H1 (cell line): ENCODE measurements around the gene ZNF318. TPM values are rescaled to one million over a fixed set of nuclear protein-coding genes. Genes with fewer than 3 reads are reported as not detected.

Experiments
- CTCF ChIA-PET: fragments of 300-600 bp; sonication (Branson Sonifier 250); formaldehyde crosslinking; loops from one replicate; lab custom pipeline; 2021; ENCODE audit not compliant: partially characterized antibody; lab: Charles Lee
- POLR2A ChIA-PET: fragments of 300-600 bp; sonication (Branson Sonifier 250); formaldehyde crosslinking; loops from one replicate; lab custom pipeline; 2021; ENCODE audit warnings: inconsistent platforms; ENCODE audit not compliant: partially characterized antibody; lab: Charles Lee
- DNase-seq, 2 experiments: peaks; one replicate each; pipeline versions ENCODE4 v3.0.0 to v3.0.0-alpha.2; 2010 to 2022; ENCODE audit warnings: low spot score in 2 of 2, low read depth in 1 of 2, mixed read lengths in 1 of 2
- FAIRE-seq: peaks from 2 replicates; lab custom pipeline; 2011; peaks lifted over from hg19 to GRCh38; lab: Jason Lieb, UNC
- H2AFZ ChIP-seq: 2 replicates; pipeline ENCODE4 v1.8.1; 2012; ENCODE audit warnings: low read length, inconsistent platforms
- H2AK5ac ChIP-seq: 2 replicates; pipeline ENCODE4 v1.6.1; 2013; ENCODE audit warnings: low read depth, low read length
- H2BK120ac ChIP-seq: replicated peaks from 2 replicates; pipeline ENCODE3; 2013; ENCODE audit warnings: low read depth, low read length, inconsistent platforms
- H2BK12ac ChIP-seq: 2 replicates; pipeline ENCODE4 v1.6.1; 2013; ENCODE audit warnings: low read depth, low read length
- H2BK15ac ChIP-seq: 2 replicates; pipeline ENCODE4 v1.6.1; 2013; ENCODE audit warnings: low read length
- H2BK20ac ChIP-seq: 2 replicates; pipeline ENCODE4 v1.6.1; 2013; ENCODE audit warnings: low read length
- H2BK5ac ChIP-seq: 2 replicates; pipeline ENCODE4 v1.6.1; 2013; ENCODE audit warnings: low read depth, low read length
- H3K14ac ChIP-seq: 2 replicates; pipeline ENCODE4 v1.6.1; 2013; ENCODE audit warnings: inconsistent platforms; ENCODE audit not compliant: insufficient read length
- H3K18ac ChIP-seq: 2 replicates; pipeline ENCODE4 v1.6.1; 2013; ENCODE audit warnings: low read length; ENCODE audit errors: extremely low read depth
- H3K23ac ChIP-seq: 2 replicates; pipeline ENCODE4 v1.6.1; 2013; ENCODE audit warnings: inconsistent platforms; ENCODE audit not compliant: insufficient read length
- H3K23me2 ChIP-seq: 2 replicates; pipeline ENCODE4 v1.6.1; 2013; ENCODE audit warnings: low read depth, low read length
- H3K27ac ChIP-seq: 2 replicates; pipeline ENCODE4 v1.6.1; 2011; ENCODE audit warnings: low read depth, low read length, inconsistent platforms
- H3K27me3 ChIP-seq, 4 experiments: replicated peaks in 1 of 4; 1 replicate in 1 of 4; 2 replicates in 3 of 4; pipeline versions ENCODE4 v1.6.1 to v1.8.1; 2011 to 2013; ENCODE audit warnings: low read length in 3 of 4, mild to moderate bottlenecking in 3 of 4, inconsistent platforms in 2 of 4, mixed read lengths in 2 of 4, moderate library complexity in 1 of 4; ENCODE audit not compliant: control insufficient read depth in 3 of 4, insufficient read depth in 3 of 4; ENCODE audit errors: extremely low read depth in 1 of 4
- H3K36me3 ChIP-seq, 4 experiments: 2 replicates each; pipeline versions ENCODE4 v1.6.1 to v1.8.1; 2011 to 2013; ENCODE audit warnings: mild to moderate bottlenecking in 4 of 4, low read length in 3 of 4, moderate library complexity in 2 of 4, control low read depth in 1 of 4, inconsistent platforms in 1 of 4; ENCODE audit not compliant: insufficient read depth in 4 of 4, control insufficient read depth in 2 of 4
- H3K4ac ChIP-seq: replicated peaks from 2 replicates; pipeline ENCODE3; 2013; ENCODE audit warnings: low read length, low read depth, mixed read lengths, inconsistent platforms; ENCODE audit not compliant: insufficient read length
- H3K4me1 ChIP-seq, 4 experiments: replicated peaks in 1 of 4; 1 replicate in 1 of 4; 2 replicates in 3 of 4; pipeline versions ENCODE4 v1.6.1 to v1.8.1; 2011 to 2013; ENCODE audit warnings: low read length in 3 of 4, inconsistent platforms in 2 of 4, mixed read lengths in 1 of 4; ENCODE audit not compliant: insufficient read depth in 4 of 4, control insufficient read depth in 3 of 4
- H3K4me2 ChIP-seq, 2 experiments: 2 replicates each; pipeline versions ENCODE4 v1.6.1 to v1.8.1; 2011 to 2013; ENCODE audit warnings: low read depth in 2 of 2, low read length in 2 of 2, control low read depth in 1 of 2, inconsistent platforms in 1 of 2, mild to moderate bottlenecking in 1 of 2; ENCODE audit not compliant: insufficient read depth in 1 of 2
- H3K4me3 ChIP-seq, 4 experiments: fragments of 200-600, 300-600 bp in 1 of 4; sonication (generic), shearing (Covaris generic), sonication (Bioruptor Twin) in 1 of 4; 2 replicates each; pipeline versions ENCODE4 v1.5.1 to v1.8.1; 2011 to 2016; ENCODE audit warnings: low read length in 4 of 4, low read depth in 3 of 4, control low read depth in 2 of 4, inconsistent platforms in 2 of 4, mild to moderate bottlenecking in 2 of 4, mixed read lengths in 1 of 4, moderate library complexity in 1 of 4; ENCODE audit not compliant: insufficient read depth in 2 of 4; ENCODE audit errors: extremely low read depth in 1 of 4
- H3K56ac ChIP-seq: replicated peaks from 2 replicates; pipeline ENCODE3; 2013; ENCODE audit warnings: low read depth, mild to moderate bottlenecking, mixed read lengths, low read length, inconsistent platforms; ENCODE audit not compliant: insufficient read length
- H3K79me1 ChIP-seq: 2 replicates; pipeline ENCODE4 v1.6.1; 2013; ENCODE audit warnings: low read depth, low read length, control low read depth
- H3K79me2 ChIP-seq, 2 experiments: 2 replicates each; pipeline versions ENCODE4 v1.6.1 to v1.8.1; 2012 to 2013; ENCODE audit warnings: low read length in 2 of 2, mild to moderate bottlenecking in 2 of 2, inconsistent platforms in 1 of 2; ENCODE audit not compliant: insufficient read depth in 2 of 2, control insufficient read depth in 1 of 2
- H3K9ac ChIP-seq, 4 experiments: replicated peaks in 1 of 4; 1 replicate in 1 of 4; 2 replicates in 3 of 4; pipeline versions ENCODE4 v1.6.1 to v1.8.1; 2011 to 2013; ENCODE audit warnings: low read depth in 3 of 4, low read length in 3 of 4, control low read depth in 2 of 4, mild to moderate bottlenecking in 2 of 4, moderate library complexity in 2 of 4, inconsistent platforms in 1 of 4; ENCODE audit errors: extremely low read depth in 1 of 4
- H3K9me3 ChIP-seq, 2 experiments: 2 replicates each; pipeline versions ENCODE4 v1.6.1 to v1.8.1; 2012 to 2013; ENCODE audit warnings: mild to moderate bottlenecking in 2 of 2, moderate library complexity in 2 of 2, control low read depth in 1 of 2, inconsistent platforms in 1 of 2, low read depth in 1 of 2, low read length in 1 of 2, mixed read lengths in 1 of 2; ENCODE audit not compliant: insufficient read depth in 2 of 2
- H4K20me1 ChIP-seq, 2 experiments: replicated peaks in 1 of 2; 2 replicates each; pipeline versions ENCODE3 to v1.8.1; 2011 to 2013; ENCODE audit warnings: inconsistent platforms in 2 of 2, low read length in 2 of 2, mild to moderate bottlenecking in 1 of 2; ENCODE audit not compliant: insufficient read depth in 2 of 2, control insufficient read depth in 1 of 2
- H4K5ac ChIP-seq: 2 replicates; pipeline ENCODE4 v1.6.1; 2013; ENCODE audit warnings: low read length, low read depth, mixed read lengths, inconsistent platforms; ENCODE audit not compliant: insufficient read length
- H4K8ac ChIP-seq: 2 replicates; pipeline ENCODE4 v1.8.0; 2013; ENCODE audit warnings: mild to moderate bottlenecking, moderate library complexity, low read length, inconsistent platforms; ENCODE audit not compliant: insufficient read depth; ENCODE audit errors: extremely low read depth
- H4K91ac ChIP-seq: replicated peaks from 2 replicates; pipeline ENCODE3; 2013; ENCODE audit warnings: low read length, mixed read lengths, inconsistent platforms; ENCODE audit not compliant: insufficient read length
- ASH2L ChIP-seq: fragments of 200-600, 300-600 bp; sonication (generic); IDR thresholded peaks from one replicate; pipeline ENCODE4 v1.7.1; 2017; ENCODE audit warnings: low read length
- BCL11A ChIP-seq, 2 experiments: IDR thresholded peaks; one replicate each; pipeline ENCODE4 v1.6.1; 2011; ENCODE audit warnings: low read depth in 2 of 2, low read length in 2 of 2, mild to moderate bottlenecking in 2 of 2
- KDM5A ChIP-seq: fragments of 200-600 bp; IDR thresholded peaks from 2 replicates; pipeline ENCODE4 v1.7.1; 2012; ENCODE audit warnings: mild to moderate bottlenecking, low read length, inconsistent platforms, mixed read lengths
- NANOG ChIP-seq: IDR thresholded peaks from 2 replicates; pipeline ENCODE4 v1.6.1; 2011; ENCODE audit warnings: low read length, low read depth, mild to moderate bottlenecking, inconsistent platforms; ENCODE audit not compliant: insufficient read depth, poor library complexity, severe bottlenecking
- POU5F1 ChIP-seq: IDR thresholded peaks from 2 replicates; pipeline ENCODE4 v1.6.1; 2011; ENCODE audit warnings: low read depth, mild to moderate bottlenecking, low read length, moderate library complexity
- SIX5 ChIP-seq: IDR thresholded peaks from 2 replicates; pipeline ENCODE4 v1.6.1; 2011; ENCODE audit warnings: mild to moderate bottlenecking, low read depth, low read length
- SP2 ChIP-seq: IDR thresholded peaks from 2 replicates; pipeline ENCODE4 v1.6.1; 2012; ENCODE audit warnings: mild to moderate bottlenecking, low read length, inconsistent platforms
- SP4 ChIP-seq: IDR thresholded peaks from 2 replicates; pipeline ENCODE4 v1.6.1; 2012; ENCODE audit warnings: low read length, inconsistent platforms
- SUZ12 ChIP-seq: fragments of 200-600 bp; sonication (generic); IDR thresholded peaks from 2 replicates; pipeline ENCODE4 v1.6.1; 2012; ENCODE audit warnings: mild to moderate bottlenecking, inconsistent platforms, low read length, moderate library complexity, mixed read lengths
- TCF12 ChIP-seq: IDR thresholded peaks from 2 replicates; pipeline ENCODE4 v1.6.1; 2011; ENCODE audit warnings: low read depth, mild to moderate bottlenecking, low read length
- WGBS, 2 experiments: shearing (Covaris generic) in 1 of 2; methylation state at CpG; one replicate each; pipeline versions ENCODE4 v1.1.6 to v1.1.7; 2013 to 2015; ENCODE audit warnings: low lambda C conversion rate in 2 of 2, mixed read lengths in 2 of 2, inconsistent platforms in 1 of 2, low coverage in 1 of 2, missing lambda C conversion rate in 1 of 2; ENCODE audit not compliant: insufficient replicate concordance in 2 of 2, insufficient coverage in 1 of 2, insufficient read length in 1 of 2; ENCODE audit errors: extremely low coverage in 1 of 2, missing lambda C conversion rate in 1 of 2; 5-methylcytosine and 5-hydroxymethylcytosine counted together
- polyA plus RNA-seq, 7 experiments: library from polyadenylated mRNA; depleted of rRNA in 3 of 7; stranded (reverse) in 5 of 7; unstranded in 2 of 7; fragments of >200 nt in 5 of 7; fragments of 200-250 nt in 2 of 7; gene quantifications; 1 replicate in 5 of 7; 2 replicates in 1 of 7; 4 replicates in 1 of 7; pipeline versions ENCODE4 v1.2.1 to v1.2.3, GENCODE V29; 2011 to 2013; ENCODE audit warnings: missing spikeins in 2 of 7, mixed read lengths in 2 of 7
- total RNA-seq: library from RNA; stranded (reverse); fragmentation: NEBNext Ultra II Directional; extraction: Animal tissue kit (Norgen Biotek cat#: 25700); gene quantifications from 2 replicates; pipeline ENCODE4 v1.2.1, GENCODE V29; 2021

Gene ZNF318
- total and polyA plus RNA-seq, 2 of the 8 experiments (the other 6 are each of a cell fraction or from before 2014, with no cell fraction given) = 10.2 to 22.1 TPM

GRCh38 chr6:43368259-43369160 is 937 bp downstream of the ZNF318 start:
- 8% methylated on average over 44 of the region's 71 CpGs; no CpG with 5 or more reads in 1 of the 2 experiments for WGBS, 2 experiments
- no peak overlapping the region for H3K56ac ChIP-seq
- no peak overlapping the region for H3K4ac ChIP-seq
- H3K4me2 ChIP-seq = peak overlapping the region; percentile 90 to 99
- H3K18ac ChIP-seq = peak overlapping the region; percentile 52; the same call in 1 of the 2 replicates
- H2BK20ac ChIP-seq = no peak overlapping the region
- peaks cover 11% of the 10 kb centered on the region for H3K23me2 ChIP-seq
- H3K27me3 ChIP-seq = peaks cover 2 to 12% (median 8%) of the 10 kb centered on the region in 4 experiments; a peak in 6 of 7 replicates
- no peaks in the 10 kb centered on the region for H3K79me1 ChIP-seq
- H2BK5ac ChIP-seq = no peak overlapping the region
- no peaks in the 10 kb centered on the region; a peak in 2 of 4 replicates for H3K79me2 ChIP-seq
- 0 out of 2 replicates have a peak overlapping the region, but pooled peaks have one; percentile 10 for H2BK15ac ChIP-seq
- DNase-seq = peak in 1 of 2 experiments; percentile 65
- no peak overlapping the region for H3K14ac ChIP-seq
- H2BK12ac ChIP-seq = peak overlapping the region; percentile 68; the same call in 1 of the 2 replicates
- H3K23ac ChIP-seq = no peak overlapping the region
- H3K4me1 ChIP-seq = peaks cover 4 to 9% (median 5%) of the 10 kb centered on the region in 4 experiments; a peak in 6 of 7 replicates
- no peak overlapping the region for H4K5ac ChIP-seq
- peak overlapping the region; percentile 64 to 86 (median 80) for H3K4me3 ChIP-seq
- no peak overlapping the region for H2BK120ac ChIP-seq
- CTCF ChIA-PET = interaction anchor here (0.9 to 2.3 kb wide), 7 partner anchors 9 to 137 kb away, joined by 4 to 8 read pairs (median 4); partner anchors contain the start of gene CRIP3
- peak overlapping the region; percentile 15 to 88 (median 66); a peak in 6 of 7 replicates for H3K9ac ChIP-seq
- H3K36me3 ChIP-seq = peaks cover 0 to 6% (median 0%) of the 10 kb centered on the region in 4 experiments; a peak in 3 of 8 replicates
- FAIRE-seq = no peak
- no peak overlapping the region; the same call in 1 of the 2 replicates for H4K8ac ChIP-seq
- peaks cover 0 to 5% of the 10 kb centered on the region in 2 experiments for H4K20me1 ChIP-seq
- POLR2A ChIA-PET = interaction anchor here (0.7 to 1.7 kb wide), 12 partner anchors 10 to 384 kb away, joined by 3 to 5 read pairs (median 4); partner anchors contain the start of genes DNPH1, LRRC73 and PPP2R5D
- H3K27ac ChIP-seq = peak overlapping the region; percentile 46; the same call in 1 of the 2 replicates
- H4K91ac ChIP-seq = no peak overlapping the region
- no peak overlapping the region for H2AFZ ChIP-seq
- no peak overlapping the region for H2AK5ac ChIP-seq
- no peaks in the 10 kb centered on the region for H3K9me3 ChIP-seq
- TF ChIP-seq ASH2L (peak; percentile 51), NANOG (no peak), KDM5A (no peak), SP4 (no peak), SUZ12 (peak; percentile 23; the same call in 1 of the 2 replicates), TCF12 (no peak), BCL11A (IDR thresholded peaks at IDR 0.05; ENCODE audit: low read depth in 2 of 2, low read length in 2 of 2) (no peak), SP2 (no peak), POU5F1 (no peak), SIX5 (no peak)
